ENCODE results near the gene SLC33A1.
"Not testable (repeated sequence)": the region's sequence is repeated elsewhere in the genome, so short reads cannot be mapped to it uniquely, and the experiment has no call there.

Gene SLC33A1

GRCh38 chr3:155862290-155862982 lies 8.2 kb upstream of the SLC33A1 start:
- not testable (repeated sequence) for FAIRE-seq

GRCh38 chr3:155861476-155862183 lies 7.4 kb upstream of the SLC33A1 start:
- DNase-seq (ENCODE audit: low spot score) (no peak), FAIRE-seq (no peak)

More at GRCh38 chr3:155862290-155862982, 8.2 kb upstream of the SLC33A1 start:
- peak; percentile 72 for DNase-seq (ENCODE audit: low spot score)

GRCh38 chr3:155860424-155860823 lies 6.2 kb upstream of the SLC33A1 start:
- not testable (repeated sequence) for DNase-seq (ENCODE audit: low spot score); FAIRE-seq

DNA sequence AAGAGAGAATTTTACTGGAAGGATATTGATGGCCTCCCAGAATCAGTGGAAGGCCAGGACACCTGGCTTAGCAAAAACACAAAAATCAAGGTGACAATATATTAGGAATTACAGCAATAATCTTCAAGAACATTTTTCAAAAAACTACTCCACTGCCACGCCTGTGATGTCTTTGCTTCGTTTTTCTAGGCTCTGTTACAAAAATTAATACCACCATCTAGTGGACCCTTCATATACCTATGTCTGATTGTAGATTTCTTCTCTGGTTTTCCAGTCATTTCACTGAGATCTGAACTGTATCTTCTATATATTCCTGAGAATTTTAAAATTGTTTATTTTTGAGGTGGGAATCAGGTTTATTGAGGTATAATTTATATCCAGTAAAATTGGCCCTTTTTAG lies 5.6 kb upstream of the SLC33A1 start:
- no peak for FAIRE-seq
- DNase-seq (ENCODE audit: low spot score) = no peak

GRCh38 chr3:155853214-155854140 lies 750 bp downstream of the SLC33A1 start:
- FAIRE-seq (no peak), DNase-seq (ENCODE audit: low spot score) (no peak)

- no peak for FAIRE-seq
- no peak for DNase-seq (ENCODE audit: low spot score)
These were observed 1.9 kb downstream of the SLC33A1 start for GRCh38 chr3:155852341-155852740.

GRCh38 chr3:155849404-155849803 lies 4.8 kb downstream of the SLC33A1 start:
- not testable (repeated sequence) for FAIRE-seq; DNase-seq (ENCODE audit: low spot score)

DNA sequence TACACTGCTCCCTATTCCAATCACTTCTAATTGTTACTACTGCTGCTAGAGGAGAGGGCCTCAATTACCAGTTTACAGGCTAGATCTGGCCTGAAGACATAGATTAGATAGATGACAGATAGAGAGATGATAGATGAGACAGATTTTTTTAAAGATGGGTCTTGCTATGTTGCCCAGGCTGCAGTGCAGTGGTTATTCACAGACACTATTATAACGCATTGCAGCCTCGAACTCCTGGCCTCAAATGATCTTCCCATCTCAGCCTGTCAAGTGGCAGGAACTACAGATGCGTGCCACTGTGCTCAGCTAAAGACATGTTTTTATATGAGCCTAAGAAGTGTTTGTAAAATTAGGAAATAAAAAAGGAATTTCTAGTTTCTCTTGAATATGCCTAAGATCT lies 6.2 kb downstream of the SLC33A1 start:
- FAIRE-seq = no peak

DNA sequence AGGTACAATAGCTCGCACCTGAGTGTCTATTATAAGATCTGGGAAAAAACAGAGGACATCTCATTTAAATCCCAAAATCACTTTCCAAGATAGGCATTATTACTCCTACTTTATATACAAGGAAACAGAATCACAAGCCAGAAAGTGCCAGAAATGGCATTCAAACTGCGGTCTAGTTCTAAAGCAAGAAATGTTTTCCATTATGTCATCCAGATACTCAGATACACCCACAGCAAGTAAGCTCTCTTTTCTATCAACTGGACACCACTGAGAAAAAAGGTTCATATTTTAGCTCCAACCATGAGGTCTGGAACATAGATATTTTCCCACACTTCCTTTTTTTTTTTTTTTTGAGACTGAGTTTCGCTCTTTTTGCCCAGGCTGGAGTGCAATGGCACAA lies 8.1 kb downstream of the SLC33A1 start:
- no peak for DNase-seq (ENCODE audit: low spot score)
- no peak for FAIRE-seq

More for the DNA sequence above, 6.2 kb downstream of the SLC33A1 start:
- DNase-seq (ENCODE audit: low spot score) = no peak

DNA sequence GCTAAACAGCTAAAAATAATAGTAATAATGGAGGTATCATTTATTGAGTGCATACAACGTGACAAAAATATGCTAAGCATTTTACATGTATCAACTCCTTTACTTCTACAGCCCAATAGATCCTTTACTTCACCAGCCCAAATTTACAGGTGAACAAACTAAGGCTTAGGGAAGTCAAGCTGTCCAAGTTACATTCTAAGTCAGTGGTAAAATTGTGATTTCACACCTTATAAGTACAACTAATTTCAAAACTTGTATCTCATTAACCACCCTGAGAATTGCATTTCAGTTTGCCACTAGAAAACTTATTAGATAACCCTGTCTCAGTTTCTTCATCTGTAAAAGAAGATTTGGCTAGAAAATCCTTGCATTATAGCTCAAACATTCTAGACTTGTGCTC lies 10.7 kb downstream of the SLC33A1 start:
- no peak for FAIRE-seq
- no peak for DNase-seq (ENCODE audit: low spot score)

GRCh38 chr3:155835341-155836071 lies 18.7 kb downstream of the SLC33A1 start:
- no peak for FAIRE-seq
- no peak for DNase-seq (ENCODE audit: low spot score)

DNA sequence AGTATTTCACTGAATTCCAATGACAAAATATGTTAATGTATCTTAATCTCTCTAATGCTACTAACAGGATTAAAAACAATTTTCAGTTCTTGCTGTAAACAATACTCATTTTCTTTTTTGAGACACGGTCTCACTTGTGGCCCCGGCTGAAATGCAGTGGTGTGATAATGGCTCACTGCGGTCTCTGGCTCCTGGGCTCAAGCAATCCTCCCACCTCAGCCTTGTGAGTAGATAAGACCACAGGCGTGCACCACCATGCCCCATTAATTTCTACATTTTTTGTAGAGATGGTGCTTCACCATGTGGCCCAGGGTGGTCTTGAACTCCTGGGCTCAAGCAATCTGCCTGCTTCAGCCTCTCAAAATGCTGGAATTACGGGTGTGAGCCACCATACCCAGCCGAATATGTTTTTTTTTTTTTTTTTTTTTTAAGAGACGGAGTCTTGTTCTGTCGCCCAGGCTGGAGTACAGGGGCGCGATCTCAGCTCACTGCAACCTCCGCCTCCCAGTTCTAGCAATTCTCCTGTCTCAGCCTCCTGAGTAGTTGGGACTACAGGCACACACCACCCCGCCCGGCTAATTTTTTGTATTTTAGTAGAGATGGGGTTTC lies 25.6 kb downstream of the SLC33A1 start:
- not testable (repeated sequence) for DNase-seq (ENCODE audit: low spot score); FAIRE-seq

- FAIRE-seq = no peak
- DNase-seq (ENCODE audit: low spot score) = no peak
These were observed 39.1 kb downstream of the SLC33A1 start for GRCh38 chr3:155815030-155815545.

DNA sequence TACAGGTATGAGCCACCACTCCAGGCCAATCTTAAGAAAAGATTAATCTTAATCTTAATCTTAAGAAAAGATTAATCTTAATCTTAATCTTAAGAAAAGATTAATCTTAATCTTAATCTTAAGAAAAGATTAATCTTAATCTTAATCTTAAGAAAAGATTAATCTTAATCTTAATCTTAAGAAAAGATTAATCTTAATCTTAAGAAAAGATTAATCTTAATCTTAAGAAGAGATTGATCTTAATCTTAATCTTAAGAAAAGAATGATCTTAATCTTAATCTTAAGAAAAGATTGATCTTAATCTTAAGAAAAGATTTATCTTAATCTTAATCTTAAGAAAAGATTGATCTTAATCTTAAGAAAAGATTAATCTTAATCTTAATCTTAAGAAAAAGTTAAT lies 41.0 kb downstream of the SLC33A1 start:
- DNase-seq (ENCODE audit: low spot score) = not testable (repeated sequence)
- peak; percentile 63 for FAIRE-seq

- no peak for FAIRE-seq
- DNase-seq (ENCODE audit: low spot score) = no peak
These were observed 45.0 kb downstream of the SLC33A1 start for GRCh38 chr3:155809181-155809580.

- FAIRE-seq (no peak), DNase-seq (ENCODE audit: low spot score) (no peak)
These were observed 46.4 kb downstream of the SLC33A1 start for GRCh38 chr3:155807823-155808222.

GRCh38 chr3:155805802-155806618 lies 48.2 kb downstream of the SLC33A1 start, which contains the start of gene C3orf33:
TSS of gene C3orf33 (minus strand) at chr3:155806278. CDS start at chr3:155806252, 26 bp downstream.
- DNase-seq (ENCODE audit: low spot score) (peak; percentile 29), FAIRE-seq (no peak)

DNA sequence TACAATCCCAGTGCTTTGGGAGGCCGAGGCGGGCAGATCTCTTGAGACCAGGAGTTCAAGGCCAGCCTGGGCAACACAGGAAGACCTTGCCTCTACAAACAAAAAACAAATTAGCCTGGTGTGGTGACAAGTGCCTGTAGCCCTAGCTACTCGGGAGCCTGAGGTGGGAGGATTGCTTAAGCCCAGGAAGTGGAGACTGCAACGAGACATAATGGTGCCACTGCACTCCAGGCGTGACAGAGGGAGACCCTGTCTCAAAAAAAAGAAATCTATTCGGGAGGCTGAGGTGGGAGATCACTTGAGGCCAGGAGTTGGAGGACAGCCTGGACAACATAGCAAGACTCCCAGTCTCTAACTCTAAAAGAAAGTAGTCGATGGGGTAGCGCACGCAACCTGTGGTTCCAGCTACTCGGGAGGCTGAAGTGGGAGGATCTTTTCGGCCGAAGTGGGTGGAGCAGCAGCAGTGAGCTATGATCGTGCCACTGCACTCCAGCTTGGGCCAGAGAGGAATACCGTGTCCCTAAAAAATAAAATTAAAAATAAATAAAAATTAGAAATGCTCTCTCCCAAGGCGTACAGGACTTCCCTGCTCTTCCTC lies 48.9 kb downstream of the SLC33A1 start:
- FAIRE-seq = no peak
- DNase-seq (ENCODE audit: low spot score) = no peak

GRCh38 chr3:155804323-155804722 lies 49.9 kb downstream of the SLC33A1 start:
- no peak for DNase-seq (ENCODE audit: low spot score)
- FAIRE-seq = no peak
